ENCODE measurements around the gene LAT.
"Not testable (repeated sequence)": the region's sequence is repeated elsewhere in the genome, so short reads cannot be mapped to it uniquely, and the experiment has no call there.

LAT gene, protein sequence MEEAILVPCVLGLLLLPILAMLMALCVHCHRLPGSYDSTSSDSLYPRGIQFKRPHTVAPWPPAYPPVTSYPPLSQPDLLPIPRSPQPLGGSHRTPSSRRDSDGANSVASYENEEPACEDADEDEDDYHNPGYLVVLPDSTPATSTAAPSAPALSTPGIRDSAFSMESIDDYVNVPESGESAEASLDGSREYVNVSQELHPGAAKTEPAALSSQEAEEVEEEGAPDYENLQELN

DNA sequence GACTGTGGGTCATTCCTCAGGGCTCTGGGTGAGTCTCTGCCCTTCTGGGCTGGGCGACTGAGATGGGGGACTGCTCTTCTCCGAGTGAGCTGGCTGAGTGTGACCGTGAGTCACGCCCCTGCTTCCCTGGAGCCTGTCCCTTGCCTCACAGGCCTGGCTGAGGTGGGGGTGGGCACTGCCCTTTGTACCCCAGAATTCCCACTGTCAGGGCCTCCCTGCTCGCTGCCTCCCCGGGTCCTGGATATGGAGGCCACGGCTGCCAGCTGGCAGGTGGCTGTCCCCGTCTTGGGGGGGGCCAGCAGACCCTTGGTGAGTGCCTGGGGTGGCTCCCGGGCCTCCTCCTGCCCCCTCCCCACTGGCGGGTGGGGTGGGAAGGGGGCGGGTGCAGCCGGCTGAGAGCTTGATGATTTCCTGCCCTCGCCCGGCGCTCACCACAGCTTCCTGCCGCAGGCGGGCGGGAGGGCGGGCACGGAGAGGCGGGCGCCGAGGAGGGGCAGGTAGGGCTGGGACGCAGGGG, at the start of gene LAT:
Gene LAT, plus strand, starts transcription at position 434 of the 517 bp plus-strand sequence. CDS start 366 bp downstream, outside the sequence.
- no peak for DNase-seq

DNA sequence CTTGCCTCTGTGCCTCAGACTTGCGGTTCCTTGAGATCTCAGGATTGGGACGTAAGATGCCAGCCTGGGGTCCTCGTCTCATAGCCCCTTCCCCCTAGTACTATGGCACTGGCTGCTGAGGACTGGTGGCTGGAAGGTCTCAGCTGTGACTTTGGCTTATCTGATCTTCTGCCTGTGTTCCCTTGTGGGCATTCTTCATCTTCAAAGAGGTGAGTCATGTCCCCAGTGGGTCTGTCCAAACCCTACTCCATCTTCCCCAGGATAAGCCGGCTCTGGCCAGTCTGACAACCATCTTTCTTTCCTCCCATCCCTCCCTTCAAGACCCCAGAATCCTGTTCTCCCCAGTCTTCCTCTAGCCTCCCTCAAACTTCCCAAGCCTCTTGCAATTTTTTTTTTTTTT, 49.5 kb upstream of the LAT start:
- DNase-seq = no peak

DNA sequence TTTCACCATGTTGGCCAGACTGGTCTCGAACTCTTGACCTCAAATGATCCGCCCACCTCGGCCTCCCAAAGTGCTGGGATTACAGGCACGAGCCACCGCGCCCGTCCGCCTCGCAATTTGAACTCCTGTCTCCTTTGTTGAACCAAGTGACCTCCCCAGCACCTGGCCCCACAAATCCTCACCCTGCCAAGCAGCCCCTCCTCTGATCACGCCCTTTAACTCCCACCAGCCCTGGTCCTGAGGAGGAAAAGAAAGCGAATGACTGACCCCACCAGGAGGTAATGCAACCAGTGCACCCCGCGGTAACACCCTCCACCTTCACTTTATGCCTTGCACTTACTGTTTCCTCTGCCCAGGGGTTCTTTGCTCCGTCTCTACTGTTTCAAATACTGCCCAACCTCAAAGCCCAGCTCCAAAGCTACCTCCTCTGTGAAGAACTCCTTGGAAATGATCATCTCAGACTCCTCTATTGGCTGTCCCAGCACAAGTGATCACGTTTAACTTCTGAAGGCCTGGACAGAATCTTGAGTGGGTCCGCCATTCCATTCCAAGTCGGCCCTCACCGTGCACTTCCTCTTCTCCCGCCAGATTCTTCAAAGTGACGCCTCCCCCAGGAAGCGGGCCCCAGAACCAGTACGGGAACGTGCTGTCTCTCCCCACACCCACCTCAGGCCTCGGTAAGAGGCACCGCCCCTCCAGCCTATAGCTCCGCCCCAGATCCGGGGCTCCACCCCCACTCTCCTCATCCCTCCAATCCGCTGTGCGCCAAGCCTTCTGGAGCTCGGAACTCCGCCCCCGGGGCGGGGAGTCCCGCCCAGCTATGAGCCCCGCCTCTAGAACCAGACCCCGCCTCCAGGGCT, 48.7 kb upstream of the LAT start:
- peak in 1 of 2 experiments; percentile 22 for DNase-seq

DNA sequence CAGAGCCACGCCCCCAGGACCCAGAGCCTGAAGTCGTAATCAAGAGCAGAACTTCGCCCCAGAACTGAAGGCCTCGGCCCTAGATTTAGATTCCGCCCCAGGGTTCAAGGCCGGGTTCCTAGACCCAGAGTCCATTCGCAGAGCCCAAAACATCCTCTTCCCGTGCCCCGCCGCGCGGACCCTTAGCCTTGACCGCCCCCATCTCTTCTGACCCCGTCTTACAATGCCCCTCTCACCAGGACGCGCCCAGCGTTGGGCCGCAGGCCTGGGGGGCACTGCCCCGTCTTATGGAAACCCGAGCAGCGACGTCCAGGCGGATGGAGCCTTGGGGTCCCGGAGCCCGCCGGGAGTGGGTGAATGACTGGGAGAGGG, 48.1 kb upstream of the LAT start:
- no peak for DNase-seq

DNA sequence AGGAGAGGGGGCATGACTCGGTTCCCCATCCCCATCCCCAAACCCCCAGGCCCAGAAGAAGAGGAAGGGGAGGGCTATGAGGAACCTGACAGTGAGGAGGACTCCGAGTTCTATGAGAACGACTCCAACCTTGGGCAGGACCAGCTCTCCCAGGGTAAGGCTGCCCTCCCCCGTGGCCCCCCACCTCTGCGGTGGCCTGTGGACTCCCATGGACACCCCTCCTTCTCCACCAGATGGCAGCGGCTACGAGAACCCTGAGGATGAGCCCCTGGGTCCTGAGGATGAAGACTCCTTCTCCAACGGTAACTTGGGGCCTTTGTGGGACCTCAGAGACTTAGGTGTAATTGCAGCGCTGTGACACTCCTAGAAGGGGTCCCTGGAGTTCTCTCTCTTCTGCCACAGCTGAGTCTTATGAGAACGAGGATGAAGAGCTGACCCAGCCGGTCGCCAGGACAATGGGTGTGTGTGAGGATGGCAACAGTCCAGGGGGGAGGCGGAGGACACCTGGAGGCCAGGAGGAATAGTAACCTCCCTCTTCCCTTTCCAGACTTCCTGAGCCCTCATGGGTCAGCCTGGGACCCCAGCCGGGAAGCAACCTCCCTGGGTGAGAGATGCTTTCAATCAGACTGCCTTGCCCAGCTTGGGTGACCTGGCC, 47.5 kb upstream of the LAT start:
- DNase-seq = no peak

DNA sequence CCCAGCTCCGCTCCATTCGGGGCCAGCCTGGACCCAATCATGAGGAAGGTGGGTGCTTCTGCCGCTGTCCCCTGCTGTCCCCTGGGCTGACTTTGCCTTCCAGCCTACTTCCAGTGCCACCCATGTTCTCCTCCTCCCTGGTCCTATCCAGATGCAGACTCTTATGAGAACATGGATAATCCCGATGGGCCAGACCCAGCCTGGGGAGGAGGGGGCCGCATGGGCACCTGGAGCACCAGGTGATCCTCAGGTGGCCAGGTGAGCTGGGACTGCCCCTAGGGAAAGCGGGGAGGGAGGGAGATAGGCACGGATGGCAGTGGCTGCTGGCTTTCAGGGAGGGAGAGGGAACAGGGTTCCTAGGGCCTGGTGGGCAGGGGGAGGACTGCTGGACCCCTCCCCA, 46.1 kb upstream of the LAT start:
- no peak for DNase-seq

DNA sequence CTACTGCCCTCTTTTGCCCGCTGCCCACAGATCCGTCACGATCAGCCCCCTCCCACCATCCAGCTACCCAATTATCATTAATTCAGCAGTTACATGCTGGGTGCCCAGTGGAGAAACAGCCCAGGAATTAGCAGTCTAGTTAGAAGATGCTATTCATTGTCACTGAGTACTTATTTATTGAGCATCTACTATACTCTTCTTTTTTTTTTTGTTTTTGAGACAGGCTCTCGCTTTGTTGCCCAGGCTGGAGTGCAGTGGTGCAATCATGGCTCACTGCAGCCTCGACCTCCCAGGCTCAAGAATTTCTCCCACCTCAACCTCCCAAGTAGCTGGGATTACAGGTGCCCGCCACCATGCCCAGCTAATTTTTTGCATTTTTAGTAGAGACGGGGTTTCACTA, 45.0 kb upstream of the LAT start:
- not testable (repeated sequence) for DNase-seq

DNA sequence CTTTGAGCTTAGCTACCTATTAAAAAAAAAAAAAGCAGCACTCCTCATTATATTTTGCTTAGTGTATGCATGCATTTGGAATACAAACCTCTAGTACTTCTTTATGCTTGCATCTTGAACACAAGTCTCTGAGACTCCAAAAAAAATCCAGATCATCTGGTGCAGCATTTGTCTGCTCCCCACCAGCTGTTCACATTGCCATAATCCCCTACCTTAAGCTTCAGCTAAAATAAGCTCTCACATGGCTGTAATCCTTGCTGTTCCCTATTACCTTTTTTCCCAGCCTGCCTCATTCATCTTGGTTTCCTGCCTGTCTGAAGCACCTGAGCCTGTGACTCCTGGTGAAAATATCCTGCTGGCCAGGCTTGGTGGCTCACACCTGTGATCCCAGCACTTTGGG, 41.6 kb upstream of the LAT start:
- DNase-seq = no peak

DNA sequence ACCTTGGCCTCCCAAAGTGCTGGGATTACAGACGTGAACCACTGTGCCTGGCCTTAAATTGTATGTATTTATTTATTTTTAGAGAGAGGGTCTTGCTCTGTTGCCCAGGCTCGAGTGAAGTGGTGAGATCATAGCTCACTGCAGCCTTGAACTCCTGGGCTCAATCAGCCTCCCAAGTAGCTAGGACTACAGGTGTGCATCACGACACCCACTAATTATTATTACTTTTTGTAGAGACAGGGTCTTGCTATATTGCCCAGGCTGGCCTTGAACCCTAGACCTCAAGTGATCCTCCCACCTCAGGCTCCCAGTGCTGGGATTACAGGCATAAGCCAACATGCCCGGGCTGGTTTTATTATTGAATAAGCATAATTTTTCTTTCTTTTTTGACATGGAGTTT, 38.2 kb upstream of the LAT start:
- no peak for DNase-seq

DNA sequence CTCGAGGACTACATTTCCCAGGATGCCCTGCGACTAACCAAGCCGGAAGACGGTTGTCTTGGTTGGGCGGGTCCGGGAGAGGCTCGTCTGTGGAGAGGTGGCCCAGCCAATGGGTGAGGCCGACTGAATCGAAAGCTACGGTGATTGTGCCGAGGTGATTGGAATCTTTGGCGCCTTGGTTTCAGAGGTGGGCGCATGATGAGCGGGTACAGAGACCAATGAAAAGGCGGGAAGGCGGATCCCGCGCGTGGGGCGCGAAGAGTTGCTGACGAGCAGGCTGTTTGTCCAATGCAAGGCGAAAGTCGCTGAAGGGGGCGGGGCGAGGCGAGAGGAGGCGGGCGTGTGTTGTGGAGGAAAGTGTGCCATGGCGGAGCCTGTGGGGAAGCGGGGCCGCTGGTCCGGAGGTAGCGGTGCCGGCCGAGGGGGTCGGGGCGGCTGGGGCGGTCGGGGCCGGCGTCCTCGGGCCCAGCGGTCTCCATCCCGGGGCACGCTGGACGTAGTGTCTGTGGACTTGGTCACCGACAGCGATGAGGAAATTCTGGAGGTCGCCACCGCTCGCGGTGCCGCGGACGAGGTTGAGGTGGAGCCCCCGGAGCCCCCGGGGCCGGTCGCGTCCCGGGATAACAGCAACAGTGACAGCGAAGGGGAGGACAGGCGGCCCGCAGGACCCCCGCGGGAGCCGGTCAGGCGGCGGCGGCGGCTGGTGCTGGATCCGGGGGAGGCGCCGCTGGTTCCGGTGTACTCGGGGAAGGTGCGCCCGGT, 34.0 kb upstream of the LAT start, which contains the start of gene NFATC2IP:
Gene NFATC2IP, plus strand, starts transcription at position 290 of the 762 bp plus-strand sequence. Its CDS starts 75 bp downstream, at position 365.
- DNase-seq = peak; percentile 100

DNA sequence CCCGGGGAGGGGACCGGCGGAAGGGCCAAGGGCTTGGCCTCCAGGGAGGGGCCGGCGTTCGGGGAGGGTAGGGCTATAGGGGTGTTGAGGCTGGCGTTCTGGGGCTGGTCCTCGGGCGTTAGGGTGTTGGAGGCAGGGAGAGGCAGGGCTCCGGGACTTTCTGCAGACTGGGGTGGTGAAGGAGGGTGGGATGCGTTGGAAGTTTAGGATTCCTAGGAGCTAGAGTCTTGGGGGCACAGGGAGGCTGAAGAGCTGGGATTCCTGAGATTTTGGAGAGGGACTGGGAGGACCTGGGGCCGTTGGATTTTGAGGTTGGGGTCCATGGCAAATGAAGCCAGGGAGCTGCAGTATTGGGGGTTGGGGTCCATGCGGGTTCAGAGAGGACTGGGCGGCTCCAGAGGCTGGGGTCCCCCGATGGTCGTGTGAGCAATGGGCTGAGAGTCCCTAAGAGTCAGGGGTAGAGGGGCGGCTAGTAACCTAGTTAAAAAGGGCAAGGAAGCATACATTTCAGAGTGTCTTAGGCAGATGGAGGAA, 33.4 kb upstream of the LAT start:
- DNase-seq = no peak

DNA sequence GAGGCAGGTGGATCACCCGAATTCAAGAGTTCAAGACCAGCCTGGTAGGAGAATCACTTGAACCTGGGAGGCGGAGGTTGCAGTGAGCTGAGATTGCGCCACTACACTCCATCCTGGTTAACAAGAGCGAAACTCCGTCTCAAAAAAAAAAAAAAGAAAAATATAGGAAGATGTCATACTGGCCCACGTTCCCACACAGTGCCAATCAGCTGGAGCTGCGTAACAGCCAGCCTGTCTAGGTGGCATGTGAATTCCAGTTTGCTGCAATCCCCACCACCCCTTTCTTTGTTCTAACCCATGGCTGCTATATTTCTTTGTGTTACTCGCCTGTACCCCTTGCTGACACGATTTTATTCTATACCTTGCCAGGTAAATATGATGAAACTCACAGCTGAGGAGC, 26.6 kb upstream of the LAT start:
- no peak for DNase-seq

DNA sequence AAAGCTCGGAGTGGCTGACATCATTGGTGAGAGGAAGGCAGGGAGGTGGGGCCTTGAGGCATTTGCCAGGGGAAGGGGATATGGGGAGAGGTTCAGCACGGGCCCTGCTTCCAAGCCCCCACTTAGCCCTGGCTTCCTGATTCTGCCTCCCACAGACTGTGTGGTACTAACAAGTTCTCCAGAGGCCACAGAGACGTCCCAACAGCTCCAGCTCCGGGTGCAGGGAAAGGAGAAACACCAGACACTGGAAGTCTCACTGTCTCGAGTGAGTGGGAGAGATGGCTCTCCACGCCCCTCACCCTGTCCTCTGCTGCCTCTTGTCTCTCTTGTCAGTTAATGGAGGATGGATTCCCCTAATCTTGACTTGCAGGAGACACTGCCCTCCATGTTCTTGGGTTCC, 26.0 kb upstream of the LAT start:
- no peak for DNase-seq

DNA sequence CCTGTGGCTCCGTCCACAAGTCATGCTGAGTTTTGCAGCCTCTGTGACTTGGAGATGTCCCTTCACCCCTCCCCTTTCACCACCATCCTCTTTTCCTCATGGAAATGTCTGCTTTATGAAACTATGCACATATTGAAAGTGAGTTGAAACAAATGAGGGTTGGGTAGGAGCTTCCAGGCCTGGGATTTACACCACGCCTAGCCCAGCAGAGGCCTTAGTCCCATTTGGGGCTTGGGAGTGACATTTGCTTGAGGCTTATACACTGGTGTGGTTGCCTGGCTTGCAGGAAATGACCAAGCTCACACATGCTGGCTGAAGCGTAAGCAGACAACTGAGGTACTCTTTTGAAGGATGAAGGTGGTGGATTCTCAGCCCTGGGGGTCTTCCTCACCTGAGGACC, 20.8 kb upstream of the LAT start:
- DNase-seq = no peak

DNA sequence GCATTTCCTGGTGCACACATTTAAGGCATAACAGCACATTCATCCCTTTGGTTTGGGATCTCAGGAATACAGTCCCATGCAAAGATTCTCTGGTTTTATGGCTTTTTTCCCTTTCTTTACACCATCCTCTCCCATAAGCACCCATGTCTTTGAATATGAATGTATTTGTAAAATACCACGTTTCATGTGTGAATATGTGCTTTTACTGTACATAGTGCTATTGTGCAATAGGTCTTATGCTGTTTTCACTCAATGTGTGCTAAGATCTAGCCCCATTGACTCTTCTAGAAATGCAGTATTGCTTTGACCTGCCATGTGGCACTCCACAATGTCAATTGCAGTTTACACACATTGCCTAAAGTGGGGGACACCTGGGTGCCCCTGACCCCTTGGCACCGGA, 20.4 kb upstream of the LAT start:
- no peak for DNase-seq

DNA sequence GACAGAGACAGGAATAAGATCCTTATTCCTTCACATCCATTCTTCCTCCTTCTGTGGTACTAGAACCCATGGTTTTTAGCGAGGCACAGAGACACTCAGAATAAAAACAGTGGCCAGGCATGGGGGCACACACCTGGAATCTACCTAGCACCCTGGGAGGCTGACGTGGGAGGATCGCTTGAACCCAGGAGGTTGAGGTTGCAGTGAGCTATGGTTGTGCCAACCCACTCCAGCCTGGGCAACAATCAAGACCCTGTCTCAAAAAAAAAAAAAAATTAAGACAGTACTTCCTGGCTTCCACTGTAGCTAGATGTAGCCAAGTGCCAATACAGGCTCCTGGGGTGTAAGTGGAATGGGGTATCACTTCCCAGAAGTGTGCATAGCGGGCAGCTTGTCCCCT, 17.7 kb upstream of the LAT start:
- no peak for DNase-seq

DNA sequence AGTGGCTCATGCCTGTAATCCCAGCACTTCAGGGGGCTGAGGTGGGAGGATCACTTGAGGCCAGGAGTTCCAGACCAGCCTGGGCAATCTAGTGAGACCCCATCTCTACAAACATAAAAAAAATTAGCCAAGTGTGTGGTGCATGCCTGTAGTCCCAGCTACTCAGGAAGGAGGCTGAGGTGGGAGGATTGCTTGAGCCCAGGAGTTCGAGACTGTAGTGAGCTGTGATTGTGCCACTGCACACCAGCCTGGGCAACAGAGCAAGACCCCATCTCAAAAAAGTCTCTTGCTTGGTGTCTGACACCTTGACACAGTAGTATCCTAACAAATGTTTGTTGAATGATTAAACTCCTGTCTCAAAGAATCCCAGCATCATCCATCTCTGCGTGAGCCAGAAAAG, 15.2 kb upstream of the LAT start:
- DNase-seq = not testable (repeated sequence)

DNA sequence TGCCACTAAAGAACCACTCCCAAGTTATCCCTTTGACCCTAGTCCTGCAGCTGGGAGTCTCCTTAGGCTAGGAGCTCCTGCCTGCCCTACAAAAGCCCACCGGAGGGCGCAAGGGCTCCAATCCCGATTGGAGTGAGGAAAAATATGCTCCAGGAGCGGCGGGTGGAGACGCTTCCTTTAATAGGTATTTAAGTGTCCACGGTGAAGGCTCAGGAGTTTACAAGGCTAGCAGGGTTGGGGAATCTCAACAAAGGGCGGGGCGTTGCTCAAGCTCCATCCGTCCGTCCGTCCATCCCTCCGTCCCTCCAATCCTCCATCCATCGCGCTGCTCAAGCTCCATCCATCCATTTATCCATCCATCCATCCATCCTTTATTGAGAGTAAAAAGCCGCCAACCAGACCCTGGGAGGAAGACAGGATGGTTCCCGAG, 10.8 kb upstream of the LAT start:
- DNase-seq = peak; percentile 59 to 81

DNA sequence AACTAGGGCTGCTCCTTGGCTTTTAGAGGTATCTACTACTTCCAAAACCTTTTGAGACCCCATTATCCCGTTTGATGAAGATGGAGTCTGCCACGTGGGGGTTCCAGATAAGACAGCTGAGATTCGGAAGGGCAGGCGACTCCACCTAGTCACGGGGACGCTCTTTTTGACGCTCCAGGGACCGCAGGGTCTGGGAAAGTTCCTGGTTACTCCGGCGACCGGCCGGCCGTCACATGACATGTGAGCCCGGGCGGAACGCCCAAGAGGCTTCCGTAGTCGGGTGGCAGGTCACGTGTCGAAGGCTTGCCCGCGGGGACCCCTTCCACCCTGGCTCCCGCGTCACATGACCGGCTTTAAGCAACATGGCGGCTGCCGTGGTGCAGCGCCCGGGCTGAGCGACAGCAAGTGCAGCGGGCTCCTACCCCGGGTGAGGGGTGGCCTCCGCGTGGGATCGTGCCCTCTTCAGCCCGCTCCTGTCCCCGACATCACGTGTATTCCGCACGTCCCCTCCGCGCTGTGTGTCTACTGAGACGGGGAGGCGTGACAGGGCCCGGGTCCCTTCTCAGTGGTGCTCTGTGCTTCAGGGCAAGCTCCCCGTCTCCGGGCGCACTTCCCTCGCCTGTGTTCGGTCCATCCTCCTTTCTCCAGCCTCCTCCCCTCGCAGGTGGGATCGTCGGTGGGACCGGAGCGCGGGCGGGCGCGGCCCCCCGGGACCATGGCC, 10.3 kb upstream of the LAT start, which contains the start of gene SPNS1:
Gene SPNS1, plus strand, starts transcription at position 342 of the 721 bp plus-strand sequence. Its CDS starts 374 bp downstream, at position 716.
- peak; percentile 93 to 96 for DNase-seq

DNA sequence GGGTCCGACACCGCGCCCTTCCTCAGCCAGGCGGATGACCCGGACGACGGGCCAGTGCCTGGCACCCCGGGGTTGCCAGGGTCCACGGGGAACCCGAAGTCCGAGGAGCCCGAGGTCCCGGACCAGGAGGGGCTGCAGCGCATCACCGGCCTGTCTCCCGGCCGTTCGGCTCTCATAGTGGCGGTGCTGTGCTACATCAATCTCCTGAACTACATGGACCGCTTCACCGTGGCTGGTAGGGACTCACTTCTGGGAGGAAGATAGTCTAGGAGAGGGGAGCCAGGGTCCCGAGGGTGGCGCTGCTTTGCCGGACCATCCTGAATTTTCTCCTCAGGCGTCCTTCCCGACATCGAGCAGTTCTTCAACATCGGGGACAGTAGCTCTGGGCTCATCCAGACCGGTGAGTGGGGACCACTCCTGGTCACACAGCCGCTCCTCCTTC, 9.7 kb upstream of the LAT start:
- DNase-seq = no peak

Measured in SW 1271 (cell line).